Amniotic epithelial cell (primary cell): Measurements from ENCODE around the gene TRAPPC2L.

Source experiments
- DNase-seq: peaks from one replicate; pipeline ENCODE4 v3.0.0-alpha.2; 2010; ENCODE audit warnings: low read depth

TRAPPC2L gene

GRCh38 chr16:88839745-88840599, 17.0 kb upstream of the TRAPPC2L start:
- no peak for DNase-seq

- no peak for DNase-seq
Observed at GRCh38 chr16:88840600-88841215, 16.2 kb upstream of the TRAPPC2L start.

- no peak for DNase-seq
Observed at GRCh38 chr16:88841521-88842307, 15.2 kb upstream of the TRAPPC2L start.

- no peak for DNase-seq
Observed at GRCh38 chr16:88842308-88842756, 14.6 kb upstream of the TRAPPC2L start.

- DNase-seq = no peak
Observed at GRCh38 chr16:88842806-88843205, 14.1 kb upstream of the TRAPPC2L start.

- DNase-seq = no peak
Observed at GRCh38 chr16:88843256-88843655, 13.7 kb upstream of the TRAPPC2L start.

- DNase-seq = no peak
Observed at GRCh38 chr16:88844419-88845036, 12.4 kb upstream of the TRAPPC2L start.

- DNase-seq = peak; percentile 66
Observed at GRCh38 chr16:88846088-88846487, 10.8 kb upstream of the TRAPPC2L start.

GRCh38 chr16:88847654-88848053, 9.3 kb upstream of the TRAPPC2L start:
- DNase-seq = no peak

GRCh38 chr16:88848557-88848956, 8.4 kb upstream of the TRAPPC2L start:
- no peak for DNase-seq

- no peak for DNase-seq
Observed at GRCh38 chr16:88850531-88851199, 6.3 kb upstream of the TRAPPC2L start.

GRCh38 chr16:88851616-88852015, 5.3 kb upstream of the TRAPPC2L start:
- no peak for DNase-seq

- no peak for DNase-seq
Observed at GRCh38 chr16:88853325-88853941, 3.5 kb upstream of the TRAPPC2L start.

- DNase-seq = no peak
Observed at GRCh38 chr16:88854306-88855111, 2.4 kb upstream of the TRAPPC2L start.

GRCh38 chr16:88855176-88855575, 1.8 kb upstream of the TRAPPC2L start:
- no peak for DNase-seq

- DNase-seq = no peak
Observed at GRCh38 chr16:88855736-88856121, 1.2 kb upstream of the TRAPPC2L start.

- no peak for DNase-seq
Observed at GRCh38 chr16:88856122-88856827, 652 bp upstream of the TRAPPC2L start.

- peak; percentile 77 for DNase-seq
Observed at GRCh38 chr16:88857728-88858339, 907 bp downstream of the TRAPPC2L start.

GRCh38 chr16:88859381-88860091, 2.6 kb downstream of the TRAPPC2L start:
- no peak for DNase-seq
